HepG2 (cell line): ENCODE measurements around the gene FSIP1. TPM values are rescaled to one million over a fixed set of nuclear protein-coding genes. Genes with fewer than 3 reads are reported as not detected.

Experiments
- ATAC-seq: fragments of 200-7000 bp; cut with Tn5 transposase; 3 replicates; pipeline ENCODE4 v1.9.1; 2020; ENCODE audit warnings: mild to moderate bottlenecking, moderate library complexity
- BruUV-seq: library from RNA; stranded (reverse); fragments of 400-500 nt; replicated peaks from 2 replicates; lab custom pipeline; 2021; lab: Mats Ljungman, UMichigan
- CTCF ChIA-PET: fragments of 300-600 bp; formaldehyde crosslinking; extraction: SDS; loops from one replicate; lab custom pipeline; 2021; ENCODE audit warnings: low total read pairs, inconsistent platforms, low intra/inter-chr PET ratio; lab: Yijun Ruan, JAX
- POLR2A ChIA-PET: fragments of 350-600 bp; sonication (Branson Sonifier 250); formaldehyde crosslinking; loops from one replicate; lab custom pipeline; 2020; ENCODE audit warnings: antibody characterized with exemption, inconsistent platforms; lab: Yijun Ruan, JAX
- DNase-seq: peaks from one replicate; pipeline ENCODE4 v3.0.0-alpha.2; 2015; ENCODE audit warnings: low spot score
- FAIRE-seq: peaks from 3 replicates; lab custom pipeline; 2011; peaks lifted over from hg19 to GRCh38; lab: Jason Lieb, UNC
- H2AFZ ChIP-seq: one replicate; pipeline ENCODE4 v1.6.1; 2011; ENCODE audit warnings: low read length, inconsistent platforms
- H3K27ac ChIP-seq: fragments of 300-600 bp; 3 replicates; pipeline ENCODE4 v1.8.0; 2011; ENCODE audit warnings: mixed run types, mild to moderate bottlenecking, mixed read lengths, low read length, inconsistent platforms; ENCODE audit not compliant: insufficient read depth; ENCODE audit errors: extremely low read length
- H3K27me3 ChIP-seq, 2 experiments: fragments of 200-600 bp in 1 of 2; 2 replicates in 1 of 2; 3 replicates in 1 of 2; pipeline versions ENCODE4 v1.6.0 to v1.8.0; 2011; ENCODE audit warnings: low read length in 2 of 2, mild to moderate bottlenecking in 2 of 2, moderate library complexity in 2 of 2, inconsistent platforms in 1 of 2; ENCODE audit not compliant: insufficient read depth in 2 of 2, control insufficient read depth in 1 of 2
- H3K36me3 ChIP-seq, 2 experiments: fragments of 200-600 bp in 1 of 2; replicated peaks in 1 of 2; 2 replicates in 1 of 2; 3 replicates in 1 of 2; pipeline versions ENCODE4 v1.5.1 to v1.8.0; 2011; ENCODE audit warnings: low read length in 2 of 2, inconsistent platforms in 1 of 2; ENCODE audit not compliant: insufficient read depth in 2 of 2, control insufficient read depth in 1 of 2
- H3K4me1 ChIP-seq: 2 replicates; pipeline ENCODE4 v1.5.1; 2012; ENCODE audit warnings: low read length, inconsistent platforms; ENCODE audit not compliant: insufficient read depth
- H3K4me2 ChIP-seq: 2 replicates; pipeline ENCODE4 v1.6.0; 2011; ENCODE audit warnings: low read depth, low read length, inconsistent platforms
- H3K4me3 ChIP-seq, 3 experiments: fragments of 200-600 bp in 1 of 3; sonication (generic), shearing (Covaris generic) in 1 of 3; replicated peaks in 1 of 3; 2 replicates each; pipeline ENCODE4 v1.5.1; 2011 to 2016; ENCODE audit warnings: low read length in 3 of 3, inconsistent platforms in 2 of 3, low read depth in 2 of 3, mild to moderate bottlenecking in 2 of 3, control low read depth in 1 of 3, mixed read lengths in 1 of 3; ENCODE audit not compliant: insufficient read depth in 1 of 3
- H3K79me2 ChIP-seq: one replicate; pipeline ENCODE4 v1.6.1; 2011; ENCODE audit warnings: low read length, inconsistent platforms; ENCODE audit not compliant: insufficient read depth
- H3K9ac ChIP-seq: 2 replicates; pipeline ENCODE4 v1.6.0; 2011; ENCODE audit warnings: mild to moderate bottlenecking, low read depth, low read length, inconsistent platforms; ENCODE audit not compliant: insufficient read depth
- H3K9me3 ChIP-seq: 2 replicates; pipeline ENCODE4 v1.5.1; 2012; ENCODE audit warnings: mild to moderate bottlenecking, low read length
- H4K20me1 ChIP-seq: 2 replicates; pipeline ENCODE4 v1.6.0; 2011; ENCODE audit warnings: inconsistent platforms, mild to moderate bottlenecking, low read length, moderate library complexity; ENCODE audit not compliant: insufficient read depth
- ELF1 ChIP-seq: sonication (generic); formaldehyde crosslinking; IDR thresholded peaks from 2 replicates; pipeline ENCODE4 v1.4.0; 2020; ENCODE audit warnings: missing genetic modification reagents
- ONECUT2 ChIP-seq: sonication (generic); formaldehyde crosslinking; IDR thresholded peaks from 2 replicates; pipeline ENCODE4 v1.4.0; 2020; ENCODE audit warnings: missing genetic modification reagents
- ZNF768 ChIP-seq: sonication (generic); formaldehyde crosslinking; IDR thresholded peaks from 2 replicates; pipeline ENCODE4 v1.4.0; 2020; ENCODE audit warnings: missing genetic modification reagents
- in situ Hi-C: cut with HindIII; loops from 2 replicates; pipeline ENCODE4 v1.10.0; 2017; ENCODE audit warnings: low pct_unique_long_range_greater_than_20kb; ENCODE audit not compliant: extremely low pct_ligation_motif_present
- intact Hi-C: fragments of 100-400 bp; cut with micrococcal nuclease; formaldehyde crosslinking; loops from one replicate; pipeline ENCODE4 v1.10.0; 2022; ENCODE audit not compliant: unreplicated experiment
- polyA plus RNA-seq, 8 experiments: library from polyadenylated mRNA; depleted of rRNA in 3 of 8; stranded (reverse) in 7 of 8; unstranded in 1 of 8; fragments of >200 nt; fragmentation: Illumina TruSeq in 4 of 8; extraction: Trizol in 4 of 8; gene quantifications; 2 replicates each; pipeline versions ENCODE4 v1.2.1 to v1.2.3, GENCODE V29; 2011 to 2016; ENCODE audit warnings: low read depth in 4 of 8, missing spikeins in 1 of 8, mixed read lengths in 1 of 8; ENCODE audit not compliant: insufficient read depth in 1 of 8
- total RNA-seq, 5 experiments: library from RNA; depleted of rRNA; stranded (reverse); fragments of >200 nt; fragmentation: Illumina TruSeq; extraction: Trizol; gene quantifications; 2 replicates each; pipeline ENCODE4 v1.2.3, GENCODE V29; 2016; ENCODE audit warnings: low read depth in 1 of 5
- TF ChIP-seq, protein P1 (sequence below): sonication (generic); formaldehyde crosslinking; IDR thresholded peaks from 2 replicates; pipeline ENCODE4 v1.8.0; 2022; ENCODE audit warnings: mild to moderate bottlenecking, missing genetic modification reagents; ENCODE audit not compliant: insufficient replicate concordance
- TF ChIP-seq, protein P2 (sequence below): sonication (generic); formaldehyde crosslinking; IDR thresholded peaks from 2 replicates; pipeline ENCODE4 v1.4.0; 2020; ENCODE audit warnings: low read depth, mild to moderate bottlenecking, missing genetic modification reagents

Gene FSIP1
- total and polyA plus RNA-seq, 2 of the 13 experiments (the other 11 are each of a cell fraction or from before 2014, with no cell fraction given), result 0.18 TPM; not detected in 1

DNA sequence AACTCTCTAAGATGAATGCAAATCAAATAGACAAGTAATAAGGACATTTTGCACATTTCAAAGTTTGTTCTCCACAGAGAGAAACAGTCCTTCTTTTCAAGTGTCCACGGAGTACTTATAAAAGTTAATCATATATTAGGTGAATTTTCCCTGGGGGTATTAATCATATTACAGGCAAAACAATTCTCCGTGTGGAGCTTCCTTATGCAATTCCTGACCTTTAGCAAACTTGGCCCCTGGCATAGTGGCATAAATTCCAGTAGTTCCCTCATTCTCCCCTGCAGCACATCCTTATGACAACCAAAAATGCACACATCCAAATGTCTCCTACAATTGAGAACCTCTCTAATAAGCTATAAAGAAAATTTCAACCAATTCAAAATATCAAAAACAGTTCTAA is 34.4 kb downstream of the FSIP1 start (continued):
- TF ChIP-seq, protein P1, sequence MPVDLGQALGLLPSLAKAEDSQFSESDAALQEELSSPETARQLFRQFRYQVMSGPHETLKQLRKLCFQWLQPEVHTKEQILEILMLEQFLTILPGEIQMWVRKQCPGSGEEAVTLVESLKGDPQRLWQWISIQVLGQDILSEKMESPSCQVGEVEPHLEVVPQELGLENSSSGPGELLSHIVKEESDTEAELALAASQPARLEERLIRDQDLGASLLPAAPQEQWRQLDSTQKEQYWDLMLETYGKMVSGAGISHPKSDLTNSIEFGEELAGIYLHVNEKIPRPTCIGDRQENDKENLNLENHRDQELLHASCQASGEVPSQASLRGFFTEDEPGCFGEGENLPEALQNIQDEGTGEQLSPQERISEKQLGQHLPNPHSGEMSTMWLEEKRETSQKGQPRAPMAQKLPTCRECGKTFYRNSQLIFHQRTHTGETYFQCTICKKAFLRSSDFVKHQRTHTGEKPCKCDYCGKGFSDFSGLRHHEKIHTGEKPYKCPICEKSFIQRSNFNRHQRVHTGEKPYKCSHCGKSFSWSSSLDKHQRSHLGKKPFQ (CRISPR knock-in tag), result no peak

DNA sequence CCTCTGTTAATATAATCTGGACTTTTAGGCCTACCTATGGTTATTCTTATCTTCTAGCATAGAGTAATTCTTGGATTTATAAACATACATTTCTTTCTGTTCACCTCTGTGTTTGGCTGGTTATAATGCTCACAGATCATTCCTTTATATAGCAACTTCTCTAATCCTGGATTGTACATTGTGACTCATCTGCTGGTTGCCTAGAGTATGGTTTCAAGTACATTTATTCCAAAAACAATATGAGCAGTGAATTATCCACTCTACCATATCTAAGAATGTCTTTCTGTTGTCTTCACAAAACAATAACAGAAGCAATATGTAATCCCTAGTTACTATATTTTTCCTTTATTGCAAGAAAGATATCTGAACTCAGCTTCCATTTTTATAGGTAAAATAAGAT is 35.3 kb downstream of the FSIP1 start:
- POLR2A ChIA-PET, result no interaction called here
- H2AFZ ChIP-seq, result no peak overlapping the region
- H3K4me2 ChIP-seq, result no peak overlapping the region
- no peak for FAIRE-seq
- H3K4me1 ChIP-seq, result no peaks in the 10 kb centered on the region
- no TSS peak for BruUV-seq
- H3K9me3 ChIP-seq, result no peaks in the 10 kb centered on the region
- intact Hi-C loops, result no loop called here
- H3K27ac ChIP-seq, result no peak overlapping the region
- ATAC-seq, result no peak
- H3K79me2 ChIP-seq, result no peaks in the 10 kb centered on the region
- no peaks in the 10 kb centered on the region for H3K27me3 ChIP-seq
- no peak overlapping the region for H3K9ac ChIP-seq
- CTCF ChIA-PET, result no interaction called here
- no peak for DNase-seq
- no peaks in the 10 kb centered on the region for H3K36me3 ChIP-seq
- TF ChIP-seq ZNF768 (CRISPR knock-in tag) (no peak), ONECUT2 (no peak), ELF1 (CRISPR knock-in tag) (no peak)
- TF ChIP-seq, protein P2, sequence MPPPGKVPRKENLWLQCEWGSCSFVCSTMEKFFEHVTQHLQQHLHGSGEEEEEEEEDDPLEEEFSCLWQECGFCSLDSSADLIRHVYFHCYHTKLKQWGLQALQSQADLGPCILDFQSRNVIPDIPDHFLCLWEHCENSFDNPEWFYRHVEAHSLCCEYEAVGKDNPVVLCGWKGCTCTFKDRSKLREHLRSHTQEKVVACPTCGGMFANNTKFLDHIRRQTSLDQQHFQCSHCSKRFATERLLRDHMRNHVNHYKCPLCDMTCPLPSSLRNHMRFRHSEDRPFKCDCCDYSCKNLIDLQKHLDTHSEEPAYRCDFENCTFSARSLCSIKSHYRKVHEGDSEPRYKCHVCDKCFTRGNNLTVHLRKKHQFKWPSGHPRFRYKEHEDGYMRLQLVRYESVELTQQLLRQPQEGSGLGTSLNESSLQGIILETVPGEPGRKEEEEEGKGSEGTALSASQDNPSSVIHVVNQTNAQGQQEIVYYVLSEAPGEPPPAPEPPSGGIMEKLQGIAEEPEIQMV (CRISPR knock-in tag), result no peak
- in situ Hi-C loops, result no loop called here
- no peaks in the 10 kb centered on the region for H4K20me1 ChIP-seq
- H3K4me3 ChIP-seq, result no peak overlapping the region
